HEK293T (cell line): ENCODE data around the gene CREB1.
A peak's percentile ranks its signal among the peaks of the same experiment; 100 is the strongest.

Source experiments
- CTCF ChIA-PET: fragments of 350-600 bp; formaldehyde crosslinking; extraction: SDS; loops from one replicate; lab custom pipeline; 2021; ENCODE audit warnings: antibody characterized with exemption, inconsistent platforms; lab: Yijun Ruan, JAX
- POLR2A ChIA-PET: fragments of 350-600 bp; formaldehyde crosslinking; extraction: SDS; loops from one replicate; lab custom pipeline; 2020; ENCODE audit warnings: antibody characterized with exemption, inconsistent platforms; lab: Yijun Ruan, JAX
- DNase-seq: peaks from one replicate; pipeline ENCODE4 v3.0.0; 2012; ENCODE audit warnings: mixed read lengths; ENCODE audit errors: extremely low spot score
- ARNT ChIP-seq: fragments of 450-650 bp; IDR thresholded peaks from 2 replicates; pipeline ENCODE4 v1.6.1; 2017; ENCODE audit warnings: mild to moderate bottlenecking
- BHLHE40 ChIP-seq: fragments of 450-650 bp; IDR thresholded peaks from 2 replicates; pipeline ENCODE4 v1.6.1; 2016; ENCODE audit warnings: mild to moderate bottlenecking, moderate library complexity, borderline replicate concordance
- CTBP1 ChIP-seq: fragments of 450-650 bp; IDR thresholded peaks from 2 replicates; pipeline ENCODE4 v1.6.1; 2016; ENCODE audit warnings: borderline replicate concordance
- ELF4 ChIP-seq: fragments of 450-650 bp; IDR thresholded peaks from 2 replicates; pipeline ENCODE4 v1.6.1; 2017; ENCODE audit warnings: antibody characterized with exemption
- FOXA1 ChIP-seq: fragments of 450-650 bp; IDR thresholded peaks from 2 replicates; pipeline ENCODE4 v1.6.1; 2016; ENCODE audit warnings: mild to moderate bottlenecking
- FOXK2 ChIP-seq: fragments of 450-650 bp; IDR thresholded peaks from 2 replicates; pipeline ENCODE4 v1.6.1; 2016; ENCODE audit warnings: mild to moderate bottlenecking
- FOXM1 ChIP-seq: fragments of 450-650 bp; IDR thresholded peaks from 2 replicates; pipeline ENCODE4 v1.6.1; 2017; ENCODE audit warnings: mild to moderate bottlenecking, borderline replicate concordance
- HDGF ChIP-seq: fragments of 450-650 bp; IDR thresholded peaks from 2 replicates; pipeline ENCODE4 v1.6.1; 2017; ENCODE audit warnings: antibody characterized with exemption, borderline replicate concordance
- L3MBTL2 ChIP-seq: fragments of 450-650 bp; conservative IDR thresholded peaks from 2 replicates; pipeline ENCODE4 v1.6.1; 2016; ENCODE audit warnings: mild to moderate bottlenecking
- LEF1 ChIP-seq: fragments of 450-650 bp; IDR thresholded peaks from 2 replicates; pipeline ENCODE4 v1.6.1; 2017; ENCODE audit warnings: mild to moderate bottlenecking, borderline replicate concordance
- NFRKB ChIP-seq: fragments of 450-650 bp; IDR thresholded peaks from 2 replicates; pipeline ENCODE4 v1.6.1; 2016; ENCODE audit warnings: mild to moderate bottlenecking, moderate library complexity
- SP1 ChIP-seq: fragments of 450-650 bp; IDR thresholded peaks from 2 replicates; pipeline ENCODE4 v1.6.1; 2017
- SUZ12 ChIP-seq: fragments of 450-650 bp; IDR thresholded peaks from 2 replicates; pipeline ENCODE4 v1.6.1; 2016; ENCODE audit warnings: mild to moderate bottlenecking
- TARDBP ChIP-seq: fragments of 450-650 bp; IDR thresholded peaks from 2 replicates; pipeline ENCODE4 v1.6.1; 2016
- ZNF384 ChIP-seq: fragments of 450-650 bp; IDR thresholded peaks from 2 replicates; pipeline ENCODE4 v1.6.1; 2016
- TF ChIP-seq, protein P1 (sequence below): fragments of 450-650 bp; IDR thresholded peaks from 2 replicates; pipeline ENCODE4 v1.6.1; 2016

CREB1 gene

GRCh38 chr2:207616185-207616584 lies 86.4 kb downstream of the CREB1 start:
- CTCF ChIA-PET: no interaction called here
- DNase-seq: no peak
- no peak for TF ChIP-seq ZNF384
- TF ChIP-seq ELF4: no peak
- TF ChIP-seq CTBP1: no peak
- no peak for TF ChIP-seq TARDBP
- no peak for TF ChIP-seq ARNT
- TF ChIP-seq, protein P1, sequence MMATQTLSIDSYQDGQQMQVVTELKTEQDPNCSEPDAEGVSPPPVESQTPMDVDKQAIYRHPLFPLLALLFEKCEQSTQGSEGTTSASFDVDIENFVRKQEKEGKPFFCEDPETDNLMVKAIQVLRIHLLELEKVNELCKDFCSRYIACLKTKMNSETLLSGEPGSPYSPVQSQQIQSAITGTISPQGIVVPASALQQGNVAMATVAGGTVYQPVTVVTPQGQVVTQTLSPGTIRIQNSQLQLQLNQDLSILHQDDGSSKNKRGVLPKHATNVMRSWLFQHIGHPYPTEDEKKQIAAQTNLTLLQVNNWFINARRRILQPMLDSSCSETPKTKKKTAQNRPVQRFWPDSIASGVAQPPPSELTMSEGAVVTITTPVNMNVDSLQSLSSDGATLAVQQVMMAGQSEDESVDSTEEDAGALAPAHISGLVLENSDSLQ: no peak
- TF ChIP-seq FOXK2: no peak
- TF ChIP-seq SUZ12: no peak
- TF ChIP-seq SP1: no peak
- no peak for TF ChIP-seq LEF1
- no peak for TF ChIP-seq BHLHE40
- TF ChIP-seq HDGF: no peak
- no peak for TF ChIP-seq FOXM1
- no peak for TF ChIP-seq NFRKB
- TF ChIP-seq FOXA1: no peak
- no peak for TF ChIP-seq L3MBTL2
- POLR2A ChIA-PET: no interaction called here

DNA sequence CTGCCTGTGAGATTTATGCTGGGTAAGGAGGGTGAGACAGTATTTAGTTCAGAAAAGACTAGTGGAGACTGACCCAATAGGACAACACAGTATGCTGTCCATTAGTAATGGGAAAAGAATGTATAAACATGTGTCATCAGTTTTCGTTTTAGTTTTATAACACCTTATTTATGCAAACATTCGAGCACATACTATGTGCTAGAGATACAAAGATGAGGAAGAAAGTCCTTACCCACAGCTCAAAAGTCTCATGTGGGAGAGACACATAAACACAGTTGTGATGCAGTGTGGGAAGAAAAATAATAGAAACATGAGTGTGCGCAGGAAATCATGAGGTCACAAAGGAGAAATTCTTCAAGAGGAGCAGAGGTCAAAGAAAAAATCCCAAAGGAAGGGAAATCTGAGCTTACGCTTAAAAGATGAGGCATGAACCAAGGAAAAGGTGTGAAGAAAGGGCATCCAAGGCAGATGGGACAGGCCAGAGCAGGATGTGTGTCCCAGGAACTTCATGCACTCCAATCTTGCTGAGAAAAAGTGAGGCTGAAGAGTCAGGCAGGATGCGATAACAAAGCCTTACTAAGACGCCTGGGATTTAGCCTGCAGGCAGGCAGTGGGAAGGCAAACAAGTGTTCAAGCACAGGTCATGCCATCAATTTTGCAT lies 87.4 kb downstream of the CREB1 start:
- POLR2A ChIA-PET: no interaction called here
- TF ChIP-seq ARNT: no peak

DNA sequence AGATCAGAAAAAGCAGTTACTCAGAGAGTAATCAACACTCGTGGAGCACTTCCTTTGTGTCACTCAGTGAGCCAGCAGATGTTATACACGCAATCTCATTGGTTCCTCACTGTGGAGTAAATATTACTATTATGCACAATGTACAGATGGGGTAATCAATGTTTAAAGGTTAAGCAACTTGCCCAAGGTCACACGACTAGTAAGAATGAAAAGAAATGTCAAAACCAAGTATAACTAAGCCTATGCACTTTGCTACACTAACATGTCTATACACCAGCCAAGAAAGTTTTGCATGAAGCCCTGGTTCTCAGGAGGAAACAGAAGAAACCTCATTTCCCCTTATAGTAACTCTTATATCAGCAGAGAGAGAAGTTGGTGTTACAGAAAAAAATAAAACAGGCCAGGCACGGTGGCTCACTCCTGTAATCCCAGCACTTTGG lies 90.0 kb downstream of the CREB1 start:
- POLR2A ChIA-PET: no interaction called here
- TF ChIP-seq NFRKB: no peak
- no peak for TF ChIP-seq FOXA1
- no peak for TF ChIP-seq CTBP1
- no peak for TF ChIP-seq BHLHE40
- DNase-seq: no peak
- CTCF ChIA-PET: no interaction called here

More for the DNA sequence above, 87.4 kb downstream of the CREB1 start:
- no peak for DNase-seq
- CTCF ChIA-PET: no interaction called here

DNA sequence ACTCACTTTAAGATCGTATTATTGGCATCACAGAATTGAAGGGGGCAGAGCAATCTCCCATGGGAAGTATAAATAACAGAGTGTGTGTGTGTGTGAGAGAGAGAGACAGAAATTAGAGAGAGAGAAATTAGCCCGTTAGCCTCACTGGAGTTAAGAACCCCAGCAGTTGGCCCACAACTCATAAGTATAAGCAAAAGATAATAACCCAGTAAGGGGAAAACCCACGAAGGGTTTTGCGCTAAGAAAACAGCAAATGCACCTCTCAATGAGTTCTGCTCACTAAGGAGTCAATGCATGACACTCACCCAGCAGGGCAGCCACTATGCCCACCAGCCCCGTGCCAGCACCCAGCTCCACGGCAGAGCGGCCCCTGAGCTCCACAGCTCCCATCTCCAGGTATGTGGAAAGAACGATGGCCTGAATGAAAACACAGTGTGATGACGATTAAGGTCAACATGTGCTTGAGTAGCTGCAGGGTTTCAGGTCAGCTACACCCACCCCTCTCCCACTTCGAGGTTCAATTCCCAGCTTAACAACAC lies 91.8 kb downstream of the CREB1 start:
- POLR2A ChIA-PET: interaction anchor here (1.9 kb wide), 1 partner anchor 92 kb away, joined by 5 read pairs; the partner anchor contains the start of gene CREB1
- TF ChIP-seq SUZ12: no peak
- TF ChIP-seq FOXM1: no peak
- TF ChIP-seq ZNF384: no peak
- no peak for TF ChIP-seq FOXK2
- no peak for TF ChIP-seq NFRKB
- CTCF ChIA-PET: no interaction called here
- no peak for DNase-seq

DNA sequence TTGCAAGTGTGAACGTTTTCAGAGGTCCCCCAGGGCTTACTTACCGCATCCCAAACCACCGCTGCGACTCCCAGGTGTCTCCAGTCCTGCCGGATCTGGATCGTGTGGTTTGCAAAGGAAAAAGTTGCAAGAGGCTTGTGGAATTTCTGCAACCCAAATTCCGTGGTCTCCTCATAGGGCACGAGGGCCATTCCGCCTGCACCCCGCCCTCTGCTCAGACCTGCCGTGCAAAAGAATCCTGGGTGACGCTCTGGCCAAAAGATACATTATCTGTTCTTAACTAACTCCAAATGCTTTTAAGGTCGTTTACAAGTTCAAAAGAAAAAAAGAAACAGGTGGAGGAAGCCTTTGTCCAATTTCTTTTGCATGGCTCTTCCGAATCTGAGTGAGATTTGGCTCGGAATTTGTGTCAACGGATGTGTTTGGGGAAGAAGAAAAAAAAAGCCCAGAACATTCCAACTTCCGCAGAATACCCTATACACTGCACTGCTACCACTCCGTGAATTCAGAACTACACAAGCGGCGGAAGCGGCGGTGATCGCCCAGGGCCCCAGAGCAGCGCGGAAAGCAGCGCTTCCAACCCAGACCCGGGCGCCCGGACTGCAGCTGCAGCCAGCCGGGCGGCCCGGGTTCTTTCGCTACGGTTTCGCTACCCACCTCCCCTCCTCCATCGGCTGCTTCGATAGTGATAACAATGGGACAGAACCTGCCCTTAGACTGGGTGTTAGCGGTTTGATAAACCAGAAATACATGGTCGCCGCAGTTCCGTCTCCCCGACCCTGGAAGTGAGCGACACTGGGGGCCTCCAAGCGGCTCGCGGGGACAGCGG lies 94.6 kb downstream of the CREB1 start:
- peak; percentile 55 for DNase-seq
- TF ChIP-seq ZNF384 (no peak), SP1 (no peak), NFRKB (no peak)
- TF ChIP-seq, protein P1: no peak
- POLR2A ChIA-PET: interaction anchor here (0.6 to 3.4 kb wide), 17 partner anchors 10 to 416 kb away, joined by 3 to 32 read pairs (median 4); partner anchors contain the start of genes CCNYL1 and CREB1
- CTCF ChIA-PET: interaction anchor here (0.8 to 0.9 kb wide), 2 partner anchors 11 to 824 kb away, joined by 3 read pairs; no protein-coding TSS in a partner anchor

DNA sequence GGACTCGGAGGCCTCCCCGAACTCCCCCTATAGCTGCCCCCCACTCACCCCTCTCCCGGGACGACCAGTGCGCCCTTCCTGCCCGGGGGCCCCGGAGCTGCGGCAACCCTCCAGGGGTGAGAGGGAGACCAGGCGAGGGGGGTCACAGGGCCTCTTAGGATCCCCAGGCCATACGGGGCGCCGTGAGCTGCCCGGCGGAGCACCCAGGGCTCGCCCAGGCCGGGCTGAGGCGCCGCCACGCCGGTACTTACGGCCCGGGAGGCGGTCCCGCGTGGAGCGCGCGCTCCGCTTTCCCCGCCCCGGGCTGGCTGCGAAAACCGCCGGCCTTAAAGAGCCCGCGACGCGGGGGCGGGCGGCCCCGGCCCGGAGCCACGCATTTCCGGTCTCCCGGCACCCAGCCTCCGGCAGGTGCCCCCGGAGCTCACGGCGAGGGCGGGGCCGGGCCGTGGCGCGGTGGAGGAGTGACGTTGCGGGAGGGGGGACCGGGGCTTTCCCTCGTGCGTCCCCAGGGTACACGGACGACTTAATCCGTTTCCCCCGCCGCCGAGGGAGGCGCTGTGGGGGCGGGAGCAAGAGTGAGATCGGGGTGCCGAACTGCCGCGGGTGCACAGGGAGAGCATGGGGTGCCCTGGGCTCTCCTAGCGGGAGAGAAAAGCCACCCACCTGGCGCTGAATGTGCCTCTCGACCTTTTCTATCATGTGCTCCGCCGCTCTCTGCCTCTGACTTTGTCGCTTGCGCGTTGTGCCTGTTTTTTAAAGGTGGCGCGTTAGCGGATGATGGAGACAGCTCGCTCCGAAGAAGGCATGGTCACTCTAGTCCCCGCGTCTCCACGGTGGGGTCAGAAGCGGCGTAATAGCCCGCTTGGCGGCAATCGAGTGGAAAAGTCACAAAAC lies 95.5 kb downstream of the CREB1 start, which contains the start of gene METTL21A:
Gene METTL21A, minus strand, starts transcription at position 381 of the 894 bp plus-strand sequence. CDS start 1,019 bp downstream, outside the sequence.
- POLR2A ChIA-PET: interaction anchor here (0.6 to 3.4 kb wide), 22 partner anchors 9 to 415 kb away, joined by 3 to 32 read pairs (median 4); partner anchors contain the start of genes CCNYL1, CREB1 and PLEKHM3
- CTCF ChIA-PET: interaction anchor here (0.8 to 2.0 kb wide), 7 partner anchors 10 to 825 kb away, joined by 3 to 6 read pairs (median 4); no protein-coding TSS in a partner anchor
- TF ChIP-seq, protein P1: no peak
- no peak for TF ChIP-seq SUZ12
- TF ChIP-seq SP1: no peak
- TF ChIP-seq FOXM1: 0 out of 2 replicates have a peak, but pooled peaks have one; percentile 31
- no peak for TF ChIP-seq HDGF
- no peak; the same call in 1 of the 2 replicates for TF ChIP-seq TARDBP
- TF ChIP-seq L3MBTL2: peak; percentile 90
- peak; percentile 46; the same call in 1 of the 2 replicates for TF ChIP-seq CTBP1
- DNase-seq: peak; percentile 78
